Naive thymus-derived CD8-positive, alpha-beta T cell (primary cell): Measurements from ENCODE around the gene ENOX1. TPM values are rescaled to one million over a fixed set of nuclear protein-coding genes. Genes with fewer than 3 reads are reported as not detected.

ENCODE experiments used
- ATAC-seq, 2 donors: fragments of 150-1000 bp; cut with Tn5 transposase in 1 of 2; sonication (Bioruptor Pico), chemical (Tn5 transposase) in 1 of 2; 1 replicate in 1 of 2; 2 replicates in 1 of 2; pipeline ENCODE4 v1.10.0; 2021; ENCODE audit warnings: mild to moderate bottlenecking in 2 of 2, moderate library complexity in 2 of 2
- POLR2A ChIA-PET: fragments of 350-600 bp; sonication (Branson Sonifier 250); formaldehyde crosslinking; loops from one replicate; lab custom pipeline; 2021; ENCODE audit warnings: antibody characterized with exemption; lab: Charles Lee
- DNase-seq, 10 donors: peaks; one replicate each; pipeline versions ENCODE4 v3.0.0 to v3.0.0-alpha.2; 2020 to 2022
- H3K27ac Mint-ChIP-seq, 10 donors: one replicate each; pipeline ENCODE4 v1.8.0; 2020 to 2022; ENCODE audit warnings: mild to moderate bottlenecking in 10 of 10, mixed read lengths in 10 of 10, moderate library complexity in 4 of 10, inconsistent platforms in 1 of 10
- H3K27me3 Mint-ChIP-seq, 5 donors: one replicate each; pipeline ENCODE4 v1.8.0; 2021 to 2022; ENCODE audit warnings: mixed read lengths in 5 of 5
- H3K36me3 Mint-ChIP-seq, 3 donors: one replicate each; pipeline ENCODE4 v1.8.0; 2020 to 2022; ENCODE audit warnings: mixed read lengths in 3 of 3, mild to moderate bottlenecking in 2 of 3, inconsistent platforms in 1 of 3
- H3K4me1 Mint-ChIP-seq, 4 donors: one replicate each; pipeline ENCODE4 v1.8.0; 2021 to 2022; ENCODE audit warnings: mixed read lengths in 4 of 4
- H3K4me3 Mint-ChIP-seq, 10 donors: one replicate each; pipeline ENCODE4 v1.8.0; 2020 to 2022; ENCODE audit warnings: mild to moderate bottlenecking in 10 of 10, mixed read lengths in 10 of 10, moderate library complexity in 6 of 10, inconsistent platforms in 1 of 10
- H3K9me3 Mint-ChIP-seq, 9 donors: one replicate each; pipeline ENCODE4 v1.8.0; 2020 to 2022; ENCODE audit warnings: mixed read lengths in 9 of 9, mild to moderate bottlenecking in 3 of 9, inconsistent platforms in 1 of 9, moderate library complexity in 1 of 9
- polyA plus RNA-seq, 3 donors: library from polyadenylated mRNA; unstranded; fragments of 300-500 nt; fragmentation: Illumina TruSeq; gene quantifications; one replicate each; pipeline ENCODE4 v1.2.3, GENCODE V29; 2021
- total RNA-seq, 8 experiments: library from RNA in 2 of 8; stranded (reverse) in 2 of 8; gene quantifications; one replicate each; pipeline ENCODE4 v1.2.3 and lab custom pipeline; 2021 to 2026

ENOX1 gene
- total and polyA plus RNA-seq, 5 experiments from 2014 or later, result not detected

- Mint-ChIP-seq H3K4me3 (no peak overlapping the region), H3K27me3 (peaks cover 0 to 20% (median 2%) of the 10 kb centered on the region in 5 donors), H3K27ac (peak overlapping the region in 1 of 10 donors; percentile 11), H3K4me1 (no peaks in the 10 kb centered on the region), H3K36me3 (no peaks in the 10 kb centered on the region), H3K9me3 (no peaks in the 10 kb centered on the region)
- DNase-seq, result no peak
- POLR2A ChIA-PET, result no interaction called here
- ATAC-seq, result no peak
Observed at GRCh38 chr13:43299374-43299773, 487.4 kb downstream of the ENOX1 start.

- DNase-seq (no peak), ATAC-seq (no peak)
- POLR2A ChIA-PET, result no interaction called here
- H3K36me3 Mint-ChIP-seq, result no peaks in the 10 kb centered on the region
- H3K4me1 Mint-ChIP-seq, result no peaks in the 10 kb centered on the region
- H3K27me3 Mint-ChIP-seq, result peaks cover 0 to 20% (median 2%) of the 10 kb centered on the region in 5 donors
- no peak overlapping the region for H3K4me3 Mint-ChIP-seq
- H3K27ac Mint-ChIP-seq, result no peak overlapping the region
- H3K9me3 Mint-ChIP-seq, result no peaks in the 10 kb centered on the region
Observed at GRCh38 chr13:43298816-43299215, 488.0 kb downstream of the ENOX1 start.

- Mint-ChIP-seq H3K27ac (no peak overlapping the region), H3K4me1 (no peaks in the 10 kb centered on the region), H3K27me3 (peaks cover 0 to 20% (median 2%) of the 10 kb centered on the region in 5 donors), H3K4me3 (no peak overlapping the region), H3K9me3 (no peaks in the 10 kb centered on the region), H3K36me3 (no peaks in the 10 kb centered on the region)
- POLR2A ChIA-PET, result no interaction called here
- ATAC-seq, result no peak
- DNase-seq, result no peak
Observed at GRCh38 chr13:43297967-43298678, 488.6 kb downstream of the ENOX1 start.

GRCh38 chr13:43295825-43296564 lies 490.8 kb downstream of the ENOX1 start:
- no peak for DNase-seq
- Mint-ChIP-seq H3K4me3 (no peak overlapping the region), H3K36me3 (no peaks in the 10 kb centered on the region), H3K27ac (no peak overlapping the region), H3K9me3 (no peaks in the 10 kb centered on the region), H3K27me3 (peaks cover 0 to 20% (median 2%) of the 10 kb centered on the region in 5 donors), H3K4me1 (no peaks in the 10 kb centered on the region)
- ATAC-seq, result no peak
- POLR2A ChIA-PET, result no interaction called here

GRCh38 chr13:43295321-43295720 lies 491.5 kb downstream of the ENOX1 start:
- POLR2A ChIA-PET, result no interaction called here
- Mint-ChIP-seq H3K36me3 (no peaks in the 10 kb centered on the region), H3K27ac (no peak overlapping the region), H3K4me3 (no peak overlapping the region), H3K9me3 (no peaks in the 10 kb centered on the region), H3K27me3 (peaks cover 0 to 21% (median 2%) of the 10 kb centered on the region in 5 donors), H3K4me1 (no peaks in the 10 kb centered on the region)
- DNase-seq (no peak), ATAC-seq (no peak)

GRCh38 chr13:43294412-43294811 lies 492.4 kb downstream of the ENOX1 start:
- ATAC-seq, result no peak
- Mint-ChIP-seq H3K9me3 (no peaks in the 10 kb centered on the region), H3K4me3 (no peak overlapping the region), H3K4me1 (no peaks in the 10 kb centered on the region), H3K36me3 (no peaks in the 10 kb centered on the region), H3K27ac (no peak overlapping the region), H3K27me3 (peaks cover 0 to 23% (median 2%) of the 10 kb centered on the region in 5 donors)
- DNase-seq, result no peak
- POLR2A ChIA-PET, result no interaction called here

GRCh38 chr13:43293986-43294385 lies 492.8 kb downstream of the ENOX1 start:
- Mint-ChIP-seq H3K4me1 (no peaks in the 10 kb centered on the region), H3K9me3 (no peaks in the 10 kb centered on the region), H3K27me3 (peaks cover 0 to 22% (median 2%) of the 10 kb centered on the region in 5 donors), H3K4me3 (no peak overlapping the region), H3K36me3 (no peaks in the 10 kb centered on the region), H3K27ac (no peak overlapping the region)
- POLR2A ChIA-PET, result no interaction called here
- DNase-seq (no peak), ATAC-seq (no peak)

GRCh38 chr13:43293561-43293960 lies 493.2 kb downstream of the ENOX1 start:
- Mint-ChIP-seq H3K27me3 (peaks cover 0 to 17% (median 2%) of the 10 kb centered on the region in 5 donors), H3K9me3 (no peaks in the 10 kb centered on the region), H3K4me3 (no peak overlapping the region), H3K27ac (no peak overlapping the region), H3K4me1 (no peaks in the 10 kb centered on the region), H3K36me3 (no peaks in the 10 kb centered on the region)
- POLR2A ChIA-PET, result no interaction called here
- DNase-seq (no peak), ATAC-seq (no peak)

GRCh38 chr13:43293008-43293407 lies 493.8 kb downstream of the ENOX1 start:
- H3K36me3 Mint-ChIP-seq, result no peaks in the 10 kb centered on the region
- DNase-seq, result no peak
- H3K4me1 Mint-ChIP-seq, result no peaks in the 10 kb centered on the region
- no peak overlapping the region for H3K4me3 Mint-ChIP-seq
- H3K9me3 Mint-ChIP-seq, result no peaks in the 10 kb centered on the region
- POLR2A ChIA-PET, result no interaction called here
- peaks cover 0 to 13% (median 2%) of the 10 kb centered on the region in 5 donors for H3K27me3 Mint-ChIP-seq
- ATAC-seq, result no peak
- H3K27ac Mint-ChIP-seq, result no peak overlapping the region

GRCh38 chr13:43291287-43292060 lies 495.3 kb downstream of the ENOX1 start:
- H3K9me3 Mint-ChIP-seq, result no peaks in the 10 kb centered on the region
- H3K27me3 Mint-ChIP-seq, result peaks cover 0 to 6% (median 2%) of the 10 kb centered on the region in 5 donors
- no peaks in the 10 kb centered on the region for H3K36me3 Mint-ChIP-seq
- DNase-seq, result no peak
- H3K4me1 Mint-ChIP-seq, result no peaks in the 10 kb centered on the region
- no peak for ATAC-seq
- POLR2A ChIA-PET, result no interaction called here
- no peak overlapping the region for H3K4me3 Mint-ChIP-seq
- no peak overlapping the region for H3K27ac Mint-ChIP-seq

- Mint-ChIP-seq H3K4me1 (no peaks in the 10 kb centered on the region), H3K27ac (no peak overlapping the region), H3K27me3 (peaks cover 2 to 8% (median 3%) of the 10 kb centered on the region in 5 donors), H3K36me3 (no peaks in the 10 kb centered on the region), H3K4me3 (no peak overlapping the region), H3K9me3 (peaks cover 0 to 1% (median 0%) of the 10 kb centered on the region in 9 donors)
- POLR2A ChIA-PET, result no interaction called here
- ATAC-seq (no peak), DNase-seq (no peak)
Observed at GRCh38 chr13:43289470-43290255, 497.1 kb downstream of the ENOX1 start.

- ATAC-seq (no peak), DNase-seq (no peak)
- H3K27ac Mint-ChIP-seq, result no peak overlapping the region
- H3K4me3 Mint-ChIP-seq, result no peak overlapping the region
- peaks cover 2 to 8% (median 3%) of the 10 kb centered on the region in 5 donors for H3K27me3 Mint-ChIP-seq
- POLR2A ChIA-PET, result no interaction called here
- peaks cover 0 to 1% (median 0%) of the 10 kb centered on the region in 9 donors for H3K9me3 Mint-ChIP-seq
- no peaks in the 10 kb centered on the region for H3K36me3 Mint-ChIP-seq
- H3K4me1 Mint-ChIP-seq, result no peaks in the 10 kb centered on the region
Observed at GRCh38 chr13:43286751-43287150, 500.0 kb downstream of the ENOX1 start.
